ENCODE measurements around the gene NRARP.
"Not testable (repeated sequence)": the region's sequence is repeated elsewhere in the genome, so short reads cannot be mapped to it uniquely, and the experiment has no call there.

Gene NRARP, protein sequence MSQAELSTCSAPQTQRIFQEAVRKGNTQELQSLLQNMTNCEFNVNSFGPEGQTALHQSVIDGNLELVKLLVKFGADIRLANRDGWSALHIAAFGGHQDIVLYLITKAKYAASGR

DNA sequence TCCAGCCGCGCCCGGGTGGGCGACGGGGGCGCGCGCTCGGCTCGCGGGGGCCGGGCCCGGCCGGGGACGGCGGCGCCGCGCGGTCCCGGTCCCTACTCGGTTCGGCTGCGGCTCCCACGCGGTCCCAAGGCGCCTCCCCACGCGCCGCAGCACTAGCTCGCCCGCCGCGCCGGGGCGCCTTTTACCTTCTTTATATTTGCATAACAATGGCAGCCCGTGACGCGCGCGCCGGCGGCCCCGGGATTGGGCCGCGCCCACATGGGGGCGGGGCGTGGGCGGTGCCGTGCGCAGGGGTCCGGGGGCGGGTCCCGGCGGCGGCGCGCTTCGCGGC is at the start of gene NRARP:
NRARP (minus strand) TSS at position 154 of the 331 bp plus-strand sequence. CDS start 343 bp downstream, outside the sequence.
- peak; percentile 37 for DNase-seq

DNA sequence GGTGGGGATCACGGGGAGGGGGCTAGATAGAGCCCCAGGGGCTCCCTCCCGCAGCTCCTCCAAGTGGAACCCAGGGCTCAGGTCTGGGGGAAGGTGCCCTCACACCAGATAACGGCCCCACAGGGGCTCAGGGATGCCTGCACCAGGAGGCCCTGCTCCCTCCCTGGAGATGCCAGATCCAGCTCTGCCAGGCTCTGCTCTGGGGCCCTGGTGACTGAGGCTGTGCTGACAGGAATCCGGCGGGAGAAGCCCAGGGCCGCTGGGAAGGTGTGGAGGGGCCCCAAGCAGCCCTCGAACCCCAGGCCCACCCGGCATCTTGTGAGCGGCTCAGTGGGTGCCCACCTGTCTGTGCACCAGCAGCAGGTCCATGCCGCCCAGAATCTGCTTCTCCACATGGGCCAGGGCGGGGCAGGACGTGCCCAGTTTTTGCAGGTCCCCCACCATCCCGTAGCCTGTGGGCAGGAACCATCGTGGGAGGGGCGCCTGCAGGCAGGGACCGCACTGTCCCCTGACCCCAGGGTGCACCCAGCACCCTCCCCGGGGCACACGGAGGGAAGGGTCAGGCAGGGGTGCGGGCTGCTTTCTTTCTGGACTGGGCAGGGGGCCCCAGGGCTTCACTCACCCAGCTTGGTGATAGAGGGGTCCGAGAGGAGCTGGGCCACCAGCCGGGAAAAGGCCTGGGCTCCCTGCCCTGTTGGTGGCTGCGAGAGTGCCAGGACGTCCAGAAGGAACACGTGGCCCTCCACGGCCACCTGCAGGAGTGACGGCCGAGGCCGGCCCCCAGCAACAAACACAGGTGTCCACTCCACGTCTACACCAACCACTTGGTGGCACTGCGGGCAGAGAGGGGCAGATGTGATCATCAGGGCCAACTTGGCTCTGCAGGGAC is 48.9 kb upstream of the NRARP start:
- no peak for DNase-seq

DNA sequence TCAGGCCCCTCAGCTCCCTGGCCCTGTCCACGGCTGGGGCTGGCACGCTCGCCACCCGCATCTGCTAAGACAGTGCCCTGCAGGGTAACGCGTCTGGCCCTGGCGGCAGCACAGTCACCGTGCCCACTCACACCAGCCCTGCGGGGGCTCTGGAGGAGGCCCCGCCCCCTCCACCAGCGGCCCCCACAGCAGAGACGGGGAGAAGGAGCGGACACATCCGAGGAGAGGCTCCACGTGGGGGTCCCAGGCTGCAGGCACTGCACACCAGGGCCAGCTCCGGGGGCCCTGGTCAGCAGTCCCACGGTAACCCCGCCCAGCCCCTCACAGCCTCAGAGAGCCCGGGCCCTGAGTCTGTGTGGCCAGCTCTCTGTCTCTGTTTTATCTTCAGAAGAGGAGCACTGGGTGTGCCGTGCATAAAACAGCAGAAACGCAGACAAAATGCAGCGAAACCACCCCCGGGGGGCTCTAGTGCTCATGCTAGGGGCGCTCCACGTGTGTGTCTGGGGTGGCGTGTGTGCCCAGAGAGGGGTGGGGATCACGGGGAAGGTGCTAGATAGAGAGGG is 47.5 kb upstream of the NRARP start:
- DNase-seq: no peak

DNA sequence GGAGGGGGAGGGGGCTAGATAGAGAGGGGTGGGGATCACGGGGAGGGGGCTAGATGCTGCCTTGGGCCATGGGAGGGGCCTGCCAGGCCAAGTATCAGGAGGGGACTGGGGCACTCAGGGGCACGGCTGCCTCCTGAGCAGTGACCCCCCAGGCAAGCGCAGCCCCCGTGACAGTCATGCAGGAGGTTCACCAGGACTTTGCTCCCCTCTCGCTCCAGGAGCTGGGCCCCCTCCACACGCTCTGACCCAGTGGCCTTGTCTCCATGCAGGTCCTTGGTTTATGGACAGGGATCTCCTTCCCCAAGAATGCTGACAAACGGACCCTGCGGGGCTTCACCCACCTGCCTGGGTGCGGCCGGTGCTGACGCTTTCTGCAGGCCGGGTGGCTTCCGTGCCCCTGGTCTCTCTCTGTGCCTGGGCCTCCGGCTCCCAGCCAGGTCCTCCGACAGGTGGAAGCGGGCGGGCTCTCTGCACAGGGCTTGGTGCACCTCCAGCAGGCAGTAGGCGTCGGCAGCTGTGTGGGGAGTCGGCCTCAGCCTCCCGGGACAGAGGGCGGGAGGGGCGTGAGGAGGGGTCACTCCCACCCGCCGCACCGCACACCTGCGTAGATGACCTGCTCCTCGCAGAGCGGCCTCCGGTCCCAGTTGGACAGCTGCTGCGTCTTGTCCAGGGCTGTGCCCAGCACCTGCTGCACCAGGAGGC is 46.8 kb upstream of the NRARP start:
- no peak for DNase-seq

DNA sequence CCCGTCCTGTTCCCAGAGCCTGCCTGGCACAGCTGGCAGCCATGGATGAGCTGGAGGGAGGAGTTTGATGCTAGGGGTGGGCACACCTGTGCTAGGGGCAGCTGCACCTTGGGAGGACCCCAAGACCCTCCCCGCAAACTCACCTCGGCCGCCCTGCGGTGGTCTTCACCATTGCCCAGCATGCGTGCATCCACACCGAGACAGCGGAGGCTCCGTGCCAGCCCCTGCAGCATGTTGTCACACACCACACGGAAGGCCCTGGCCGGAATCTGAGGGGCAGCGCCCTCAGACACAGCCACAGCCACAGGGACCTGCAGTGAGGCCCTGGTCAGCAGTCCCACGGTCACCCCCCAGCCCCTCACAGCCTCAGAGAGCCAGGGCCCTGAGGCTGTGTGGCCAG is 45.9 kb upstream of the NRARP start:
- no peak for DNase-seq

DNA sequence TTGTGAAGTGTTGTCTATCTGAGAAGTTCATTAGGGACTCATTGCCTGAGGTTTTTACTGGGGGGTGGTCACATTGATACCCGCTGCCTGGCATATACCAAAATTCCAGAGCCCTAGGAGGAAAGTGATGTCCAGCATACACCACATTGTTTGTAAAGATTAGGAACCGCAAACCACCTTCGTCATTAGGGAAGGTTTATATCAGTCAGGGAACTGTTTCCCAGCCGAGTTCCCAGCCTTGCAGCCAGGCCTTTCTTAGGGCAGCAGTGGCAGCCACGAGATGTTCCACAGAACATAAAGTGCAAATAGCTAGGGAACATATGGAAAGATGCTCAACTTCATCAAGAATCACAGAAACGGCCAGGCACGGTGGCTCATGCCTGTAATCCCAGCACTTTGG is 40.4 kb upstream of the NRARP start:
- no peak for DNase-seq

DNA sequence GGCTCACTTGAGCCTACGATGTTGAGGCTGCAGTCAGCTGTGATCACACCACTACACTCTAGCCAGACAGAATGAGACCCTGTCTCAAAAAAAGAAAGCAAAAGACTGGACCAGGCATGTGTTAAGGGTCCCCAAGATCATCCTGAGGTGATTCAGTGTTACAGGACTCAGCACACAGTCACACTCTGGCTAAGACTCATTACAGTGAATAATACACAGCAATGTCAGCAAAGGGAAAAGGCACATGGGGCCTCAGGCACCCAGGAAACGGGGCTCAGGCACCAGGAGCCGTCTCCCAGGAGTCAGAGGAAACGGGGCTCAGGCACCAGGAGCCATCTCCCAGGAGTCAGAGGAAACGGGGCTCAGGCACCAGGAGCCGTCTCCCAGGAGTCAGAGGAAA is 39.2 kb upstream of the NRARP start:
- no peak for DNase-seq

DNA sequence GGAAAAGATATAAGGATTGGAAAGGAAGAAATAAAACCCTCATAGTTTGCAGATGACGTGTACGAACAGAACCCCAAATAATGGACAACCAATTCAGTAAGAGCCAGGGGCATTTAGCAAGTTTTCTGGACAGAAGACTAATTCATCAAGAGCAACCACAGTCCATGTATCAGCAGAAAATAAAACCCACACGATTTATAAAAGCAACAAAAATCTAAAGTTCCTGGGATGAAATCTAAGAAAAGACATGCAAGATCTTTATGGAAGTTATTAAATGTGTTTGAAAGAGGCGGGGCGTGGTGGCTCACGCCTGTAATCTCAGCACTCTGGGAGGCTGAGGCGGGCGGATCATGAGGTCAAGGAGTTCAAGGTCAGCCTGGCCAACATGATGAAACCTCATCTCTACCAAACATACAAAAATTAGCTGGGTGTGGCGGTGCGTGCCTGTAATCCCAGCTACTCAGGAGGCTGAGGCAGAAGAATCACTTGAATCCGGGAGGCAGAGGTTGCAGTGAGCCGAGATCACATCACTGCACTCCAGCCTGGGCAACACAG is 37.9 kb upstream of the NRARP start:
- not testable (repeated sequence) for DNase-seq

DNA sequence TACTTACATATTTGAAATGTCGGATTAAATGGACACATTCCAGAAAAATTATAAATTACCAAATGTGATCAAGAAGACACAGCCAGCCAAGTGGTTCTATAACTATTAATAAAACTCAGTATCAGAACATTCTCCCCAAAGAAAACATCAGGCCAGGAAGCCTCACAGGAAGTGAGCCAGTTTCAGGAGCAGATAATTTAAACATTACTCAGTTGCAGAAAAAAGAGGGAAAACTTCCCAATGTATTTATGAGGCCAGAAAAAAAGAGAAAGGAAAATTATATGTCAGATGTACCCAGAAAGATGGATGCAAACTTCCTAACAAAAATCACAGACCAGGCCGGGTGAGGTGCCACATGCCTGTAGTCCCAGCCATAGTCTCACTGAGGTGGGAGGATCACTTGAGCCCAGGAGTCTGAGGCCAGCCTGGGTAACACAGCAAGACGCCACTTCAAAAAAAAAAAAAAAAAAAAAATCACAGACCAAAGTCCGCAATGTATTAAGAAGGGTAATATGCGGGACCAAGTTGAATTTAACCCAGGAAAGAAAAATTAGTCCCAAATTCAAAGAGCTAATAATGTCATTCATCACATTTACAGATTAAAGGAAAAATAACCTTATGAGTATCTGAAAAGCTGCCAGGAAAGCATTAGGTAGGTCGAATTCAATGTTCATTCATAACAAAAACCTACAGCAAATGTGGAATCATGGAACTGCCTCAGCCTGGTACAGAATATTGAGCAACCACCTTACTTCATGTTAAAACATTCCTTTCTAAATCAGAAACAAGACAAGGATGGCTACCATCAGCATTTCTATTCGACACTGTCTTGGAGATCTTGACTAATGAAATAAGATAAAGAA is 37.2 kb upstream of the NRARP start:
- no peak for DNase-seq

DNA sequence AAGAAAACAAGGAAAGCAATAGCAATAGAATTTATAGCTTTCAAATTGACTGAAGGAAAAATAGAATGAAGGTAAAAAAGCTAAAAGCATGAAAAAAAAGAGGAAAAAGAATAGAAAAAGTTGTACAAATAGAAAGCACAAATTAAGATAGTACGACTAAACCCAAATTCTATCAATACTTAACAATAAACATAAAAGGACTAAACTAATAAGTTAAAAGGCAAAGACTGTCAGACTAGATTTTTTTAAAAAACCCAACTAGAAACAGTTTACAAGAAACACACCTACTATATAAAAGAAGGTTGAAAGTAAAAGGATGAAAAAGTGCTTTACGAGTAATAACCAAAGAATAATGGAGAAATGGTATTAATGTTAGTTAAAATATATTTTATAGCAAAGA is 34.7 kb upstream of the NRARP start:
- no peak for DNase-seq

DNA sequence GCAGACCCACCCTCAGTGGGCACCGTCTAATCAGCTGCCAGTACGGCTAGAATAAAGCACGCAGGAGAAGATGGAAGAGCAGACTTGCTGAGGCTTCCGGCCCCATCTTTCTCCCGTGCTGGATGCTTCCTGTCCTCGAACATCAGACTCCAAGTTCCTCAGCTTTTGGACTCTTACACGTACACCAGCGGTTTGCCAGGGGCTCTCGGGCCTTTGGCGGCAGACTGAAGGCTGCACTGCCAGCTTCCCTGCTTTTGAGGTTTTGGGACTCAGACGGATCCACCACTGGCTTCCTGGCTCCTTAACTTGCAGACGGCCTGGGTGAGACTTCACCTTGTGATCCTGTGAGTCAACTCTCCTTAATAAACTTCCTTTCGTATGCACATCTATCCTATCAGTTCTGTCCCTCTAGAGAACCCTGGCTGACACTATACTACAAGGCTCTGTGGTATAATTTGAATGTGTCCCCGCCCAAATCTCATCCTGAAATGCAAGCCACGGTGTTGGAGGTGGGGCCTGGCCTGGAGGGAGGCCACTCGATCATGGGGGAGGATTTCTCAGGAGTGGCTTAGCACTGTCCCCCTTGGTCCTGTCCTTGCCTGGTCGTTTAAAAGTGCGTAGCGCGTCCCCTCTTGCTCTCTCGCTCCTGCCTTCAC is 31.1 kb upstream of the NRARP start:
- no peak for DNase-seq

DNA sequence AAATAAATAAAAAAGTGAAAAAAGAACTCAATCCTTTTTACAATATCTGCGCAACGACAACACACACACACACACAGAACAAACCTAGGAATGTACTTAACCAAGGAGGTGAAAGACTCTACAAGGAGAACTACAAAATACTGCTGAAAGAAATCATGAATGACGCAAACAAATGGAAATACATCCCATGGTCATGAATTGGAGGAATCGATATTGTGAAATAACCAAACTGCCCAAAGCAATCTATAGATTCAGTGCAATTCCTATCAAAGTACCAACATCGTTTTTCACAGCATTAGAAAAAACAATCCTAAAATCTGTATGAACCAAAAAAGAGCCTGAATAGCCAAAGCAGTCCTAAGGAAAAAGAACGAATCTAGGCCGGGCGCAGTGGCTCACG is 29.9 kb upstream of the NRARP start:
- no peak for DNase-seq

DNA sequence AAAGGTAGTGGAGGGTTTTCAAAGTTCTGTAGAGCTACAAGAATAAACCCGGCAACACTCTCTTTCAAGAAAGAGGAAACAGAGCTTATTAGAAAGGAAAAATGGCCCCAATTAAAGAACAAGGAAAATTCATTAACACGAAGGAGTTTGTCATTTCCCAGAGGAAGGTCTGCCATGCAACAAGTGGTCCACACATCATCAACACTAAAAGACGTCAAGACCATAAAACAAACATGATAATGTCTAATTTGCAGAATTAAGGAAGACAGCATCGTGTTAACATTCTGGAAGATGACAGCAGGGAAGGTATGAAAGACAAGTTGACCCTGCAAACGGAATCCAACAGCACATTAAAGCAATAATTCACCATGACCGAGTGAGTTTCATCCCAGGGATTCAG is 28.6 kb upstream of the NRARP start:
- no peak for DNase-seq

DNA sequence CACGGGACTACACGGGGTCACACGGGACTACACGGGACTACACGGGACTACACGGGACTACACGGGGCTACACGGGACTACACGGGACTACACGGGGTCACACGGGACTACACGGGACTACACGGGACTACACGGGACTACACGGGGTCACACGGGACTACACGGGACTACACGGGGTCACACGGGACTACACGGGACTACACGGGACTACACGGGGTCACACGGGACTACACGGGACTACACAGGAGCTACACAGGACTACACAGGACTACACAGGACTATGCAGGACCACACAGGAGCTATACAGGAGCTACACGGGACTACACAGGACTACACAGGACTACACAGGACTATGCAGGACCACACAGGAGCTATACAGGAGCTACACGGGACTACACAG is 27.5 kb upstream of the NRARP start:
- not testable (repeated sequence) for DNase-seq

DNA sequence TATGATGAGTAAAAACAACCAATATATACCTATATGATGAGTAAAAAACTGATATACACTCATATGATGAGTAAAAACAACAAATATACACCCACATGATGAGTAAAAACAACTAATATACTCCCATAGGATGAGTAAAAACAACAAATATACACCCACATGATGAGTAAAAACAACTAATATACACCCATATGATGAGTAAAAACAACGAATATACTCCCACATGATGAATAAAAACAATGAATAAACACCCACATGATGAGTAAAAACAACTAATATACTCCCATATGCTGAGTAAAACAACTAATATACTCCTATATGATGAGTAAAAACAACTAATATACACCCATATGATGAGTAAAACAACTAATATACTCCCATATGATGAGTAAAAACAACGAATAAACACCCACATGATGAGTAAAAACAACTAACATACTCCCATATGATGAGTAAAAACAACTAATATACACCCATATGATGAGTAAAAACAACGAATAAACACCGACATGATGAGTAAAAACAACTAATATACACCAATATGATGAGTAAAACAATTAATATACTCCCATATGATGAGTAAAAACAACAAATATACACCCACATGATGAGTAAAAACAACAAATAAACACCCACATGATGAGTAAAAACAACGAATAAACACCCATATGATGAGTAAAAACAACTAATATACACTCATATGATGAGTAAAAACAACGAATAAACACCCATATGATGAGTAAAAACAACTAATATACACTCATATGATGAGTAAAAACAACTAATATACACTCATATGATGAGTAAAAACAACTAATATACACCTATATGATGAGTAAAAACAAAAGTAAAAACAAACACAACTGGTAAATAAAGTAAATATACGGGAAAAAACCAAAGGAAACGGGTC is 25.8 kb upstream of the NRARP start:
- DNase-seq: not testable (repeated sequence)

DNA sequence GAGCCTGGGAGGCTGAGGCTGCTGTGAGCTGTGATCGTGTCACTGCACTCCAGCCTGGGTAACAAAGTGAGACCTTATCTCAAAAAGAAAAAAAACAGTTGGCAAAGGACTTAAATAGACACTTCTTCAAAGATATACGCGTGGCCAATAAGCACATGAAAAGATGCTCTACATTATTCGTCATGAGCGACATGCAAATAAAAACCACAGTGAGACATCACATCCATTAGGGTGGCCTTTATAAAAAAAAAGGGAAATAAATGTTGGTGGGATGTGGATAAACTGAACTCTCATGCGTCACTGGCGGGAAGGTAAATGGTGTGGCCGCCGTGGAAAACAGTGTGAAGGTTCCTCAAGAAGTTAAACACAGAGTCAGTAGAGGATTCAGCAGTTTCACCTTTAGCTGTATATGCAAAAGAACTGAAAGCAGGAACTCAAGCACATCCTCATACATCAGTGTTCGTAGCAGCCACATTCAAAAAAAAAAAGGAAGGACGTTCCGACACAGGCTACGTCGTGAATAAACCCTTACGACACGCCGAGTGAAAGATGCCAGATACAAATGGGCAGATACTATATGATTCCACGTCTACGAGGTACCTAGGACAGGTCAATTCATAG is 24.5 kb upstream of the NRARP start:
- DNase-seq: no peak

DNA sequence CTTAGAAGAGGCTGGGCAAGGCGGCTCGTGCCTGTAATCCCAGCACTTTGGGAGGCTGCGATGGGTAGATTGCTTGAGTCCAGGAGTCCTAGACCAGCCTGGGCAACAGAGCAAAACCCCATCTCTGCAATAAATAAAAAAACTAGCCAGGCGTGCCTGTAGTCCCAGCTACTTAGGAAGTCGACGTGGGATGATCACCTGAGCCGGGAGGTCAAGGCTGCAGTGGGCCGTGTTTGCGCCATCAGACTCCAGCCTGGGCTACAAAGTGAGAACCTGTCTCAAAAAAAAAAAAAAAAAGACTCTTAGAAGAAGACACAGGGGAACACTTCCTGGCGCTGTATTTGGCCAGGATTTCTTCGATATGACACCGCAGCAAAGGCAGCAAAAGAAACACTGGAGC is 23.7 kb upstream of the NRARP start:
- no peak for DNase-seq

DNA sequence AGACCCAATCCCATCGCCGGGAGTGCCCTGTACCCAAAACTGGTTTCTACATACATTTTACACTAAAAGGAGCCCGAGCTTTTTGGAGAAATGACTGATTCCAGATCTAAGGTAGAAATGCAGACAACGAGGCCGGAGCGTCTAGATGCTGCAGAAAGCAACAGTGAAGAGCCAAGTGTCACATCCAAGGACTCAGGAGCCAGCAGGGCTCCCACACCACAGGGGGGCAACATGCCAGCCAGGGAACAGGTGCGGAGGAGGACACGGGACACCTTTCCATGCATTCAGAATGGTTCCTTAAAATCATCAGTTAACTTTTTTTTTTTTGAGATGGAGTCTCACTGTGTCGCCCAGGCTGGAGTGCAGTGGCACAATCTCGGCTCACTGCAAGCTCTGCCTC is 23.1 kb upstream of the NRARP start:
- no peak for DNase-seq

DNA sequence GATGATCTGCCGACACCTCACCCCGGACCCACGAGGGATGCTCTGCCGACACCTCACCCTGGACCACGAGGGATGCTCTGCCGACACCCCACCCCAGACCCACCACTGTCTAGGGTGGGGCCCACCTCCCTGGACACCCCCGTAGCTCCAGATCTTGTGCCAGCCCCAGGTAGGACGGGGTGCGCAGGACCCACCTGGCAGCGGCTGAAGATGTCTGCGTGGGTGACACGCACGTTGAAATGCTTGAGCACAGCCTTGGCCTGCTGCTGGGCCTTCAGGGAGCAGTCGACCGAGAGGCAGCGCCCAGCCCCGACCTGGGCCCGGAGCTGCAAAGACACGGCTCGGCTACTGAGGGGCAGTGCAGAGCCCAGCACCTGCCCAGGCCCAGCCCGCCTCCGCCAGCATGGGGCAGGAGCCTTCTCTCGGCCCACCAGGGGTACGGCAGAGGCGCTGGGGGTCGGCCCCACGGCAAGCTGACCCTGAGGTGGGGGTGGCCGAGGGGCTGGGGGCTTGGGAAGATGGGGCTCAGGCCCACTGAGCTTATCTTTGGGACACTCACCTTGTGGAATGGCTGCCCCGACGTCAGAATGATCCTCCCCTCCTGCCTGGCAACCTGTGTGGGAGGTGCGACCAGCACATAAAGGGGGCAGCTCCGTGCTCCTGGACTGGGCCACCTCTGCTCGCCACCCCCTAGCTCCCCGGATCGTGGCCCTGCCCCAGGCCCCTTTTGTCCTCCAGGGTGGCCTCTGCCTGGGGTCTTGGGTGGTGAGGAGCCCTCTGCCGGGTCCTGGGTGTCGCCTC is 21.7 kb upstream of the NRARP start:
- no peak for DNase-seq
